GM10266 (cell line): ENCODE results near the gene SIDT2.
"Not testable (repeated sequence)": the region's sequence is repeated elsewhere in the genome, so short reads cannot be mapped to it uniquely, and the experiment has no call there.

Source experiments
- DNase-seq: peaks from one replicate; pipeline ENCODE4 v3.0.0; 2012; ENCODE audit errors: extremely low spot score
- TF ChIP-seq, protein P1 (sequence below): IDR thresholded peaks from 2 replicates; pipeline ENCODE4 v1.5.1; 2012; ENCODE audit warnings: mild to moderate bottlenecking, low read depth; ENCODE audit not compliant: control insufficient read depth, insufficient read depth; ENCODE audit errors: missing control alignments

SIDT2 gene

GRCh38 chr11:117201658-117202305 is 23.2 kb downstream of the SIDT2 start:
- DNase-seq = no peak
- TF ChIP-seq, protein P1, sequence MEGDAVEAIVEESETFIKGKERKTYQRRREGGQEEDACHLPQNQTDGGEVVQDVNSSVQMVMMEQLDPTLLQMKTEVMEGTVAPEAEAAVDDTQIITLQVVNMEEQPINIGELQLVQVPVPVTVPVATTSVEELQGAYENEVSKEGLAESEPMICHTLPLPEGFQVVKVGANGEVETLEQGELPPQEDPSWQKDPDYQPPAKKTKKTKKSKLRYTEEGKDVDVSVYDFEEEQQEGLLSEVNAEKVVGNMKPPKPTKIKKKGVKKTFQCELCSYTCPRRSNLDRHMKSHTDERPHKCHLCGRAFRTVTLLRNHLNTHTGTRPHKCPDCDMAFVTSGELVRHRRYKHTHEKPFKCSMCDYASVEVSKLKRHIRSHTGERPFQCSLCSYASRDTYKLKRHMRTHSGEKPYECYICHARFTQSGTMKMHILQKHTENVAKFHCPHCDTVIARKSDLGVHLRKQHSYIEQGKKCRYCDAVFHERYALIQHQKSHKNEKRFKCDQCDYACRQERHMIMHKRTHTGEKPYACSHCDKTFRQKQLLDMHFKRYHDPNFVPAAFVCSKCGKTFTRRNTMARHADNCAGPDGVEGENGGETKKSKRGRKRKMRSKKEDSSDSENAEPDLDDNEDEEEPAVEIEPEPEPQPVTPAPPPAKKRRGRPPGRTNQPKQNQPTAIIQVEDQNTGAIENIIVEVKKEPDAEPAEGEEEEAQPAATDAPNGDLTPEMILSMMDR = no peak

GRCh38 chr11:117202386-117203068 is 24.0 kb downstream of the SIDT2 start:
- DNase-seq = no peak
- TF ChIP-seq, protein P1 = no peak

DNA sequence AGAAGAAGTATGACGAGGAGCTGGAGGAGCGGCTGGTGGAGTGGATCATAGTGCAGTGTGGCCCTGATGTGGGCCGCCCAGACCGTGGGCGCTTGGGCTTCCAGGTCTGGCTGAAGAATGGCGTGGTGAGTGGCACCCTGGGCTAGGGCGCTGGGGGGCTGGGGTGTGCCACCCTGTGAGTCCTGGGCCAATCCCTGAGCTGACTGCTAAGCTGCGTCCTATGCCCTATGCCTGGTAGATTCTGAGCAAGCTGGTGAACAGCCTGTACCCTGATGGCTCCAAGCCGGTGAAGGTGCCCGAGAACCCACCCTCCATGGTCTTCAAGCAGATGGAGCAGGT is 24.5 kb downstream of the SIDT2 start:
- no peak for DNase-seq
- TF ChIP-seq, protein P1 = no peak

DNA sequence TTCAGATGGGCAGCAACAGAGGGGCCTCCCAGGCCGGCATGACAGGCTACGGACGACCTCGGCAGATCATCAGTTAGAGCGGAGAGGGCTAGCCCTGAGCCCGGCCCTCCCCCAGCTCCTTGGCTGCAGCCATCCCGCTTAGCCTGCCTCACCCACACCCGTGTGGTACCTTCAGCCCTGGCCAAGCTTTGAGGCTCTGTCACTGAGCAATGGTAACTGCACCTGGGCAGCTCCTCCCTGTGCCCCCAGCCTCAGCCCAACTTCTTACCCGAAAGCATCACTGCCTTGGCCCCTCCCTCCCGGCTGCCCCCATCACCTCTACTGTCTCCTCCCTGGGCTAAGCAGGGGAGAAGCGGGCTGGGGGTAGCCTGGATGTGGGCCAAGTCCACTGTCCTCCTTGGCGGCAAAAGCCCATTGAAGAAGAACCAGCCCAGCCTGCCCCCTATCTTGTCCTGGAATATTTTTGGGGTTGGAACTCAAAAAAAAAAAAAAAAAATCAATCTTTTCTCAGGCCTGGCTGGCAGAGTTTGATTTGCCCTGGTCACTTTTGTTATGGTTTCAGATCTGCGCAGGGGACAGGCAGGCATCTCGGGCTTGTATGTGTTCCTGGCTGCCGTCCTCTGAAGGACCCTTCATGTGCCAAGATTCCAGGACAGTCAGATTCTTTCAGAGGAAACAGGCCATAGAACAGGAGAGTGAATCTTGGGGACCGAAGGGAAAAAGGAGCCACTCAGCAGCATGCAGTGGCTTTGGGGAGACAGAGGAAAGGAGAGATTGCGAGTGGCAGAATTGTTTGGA is 25.9 kb downstream of the SIDT2 start:
- no peak for DNase-seq
- TF ChIP-seq, protein P1 = no peak

DNA sequence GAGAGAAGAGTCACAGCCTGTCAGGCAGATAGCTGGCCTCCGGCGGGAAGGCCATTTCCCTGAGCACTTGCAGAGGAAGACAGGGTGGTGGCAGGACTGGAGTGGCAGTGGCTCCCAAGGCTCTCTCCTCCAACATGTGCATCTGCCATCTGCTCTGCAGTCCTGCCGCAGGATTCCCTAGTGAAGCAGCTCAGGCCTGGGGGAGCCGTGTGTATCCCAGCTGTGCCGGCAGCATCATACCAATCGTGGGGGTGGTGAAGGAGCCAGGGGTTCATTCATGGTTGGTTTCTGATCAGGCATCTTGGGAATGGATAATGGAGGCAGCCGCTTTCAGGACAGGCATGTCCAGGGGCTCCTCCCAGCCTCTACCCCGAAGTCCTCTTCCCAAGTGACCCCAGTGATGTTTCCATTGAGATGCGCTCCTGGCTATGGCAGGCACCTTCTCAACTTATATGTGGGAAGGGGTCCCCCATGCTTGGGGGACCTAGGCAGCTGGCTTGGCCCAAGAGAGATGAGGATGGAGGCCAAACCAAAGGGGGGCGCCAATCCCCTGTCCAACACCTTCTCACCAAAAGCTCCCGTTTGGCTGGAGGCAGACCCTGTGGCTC is 26.8 kb downstream of the SIDT2 start:
- TF ChIP-seq, protein P1 = no peak
- DNase-seq = no peak

DNA sequence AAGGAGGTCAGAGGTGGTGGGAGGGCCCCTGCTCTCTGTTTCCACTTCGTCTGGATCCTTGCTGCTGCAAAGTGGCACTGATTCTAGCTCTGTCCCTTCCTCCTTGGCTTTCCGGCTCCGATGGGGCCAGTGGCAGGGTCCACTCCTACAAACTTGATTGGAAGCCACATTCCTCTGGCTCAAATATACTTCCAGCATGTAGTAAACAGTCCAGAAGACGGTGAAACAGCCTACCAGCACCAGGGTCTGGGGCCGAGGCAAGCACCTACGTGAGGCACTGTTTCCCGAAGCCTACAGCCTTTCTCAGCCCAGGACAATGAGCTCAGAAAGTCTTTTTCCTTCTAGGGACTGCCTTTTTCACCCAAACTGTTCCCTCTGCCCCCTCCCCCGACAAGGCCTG is 27.6 kb downstream of the SIDT2 start:
- not testable (repeated sequence) for DNase-seq

DNA sequence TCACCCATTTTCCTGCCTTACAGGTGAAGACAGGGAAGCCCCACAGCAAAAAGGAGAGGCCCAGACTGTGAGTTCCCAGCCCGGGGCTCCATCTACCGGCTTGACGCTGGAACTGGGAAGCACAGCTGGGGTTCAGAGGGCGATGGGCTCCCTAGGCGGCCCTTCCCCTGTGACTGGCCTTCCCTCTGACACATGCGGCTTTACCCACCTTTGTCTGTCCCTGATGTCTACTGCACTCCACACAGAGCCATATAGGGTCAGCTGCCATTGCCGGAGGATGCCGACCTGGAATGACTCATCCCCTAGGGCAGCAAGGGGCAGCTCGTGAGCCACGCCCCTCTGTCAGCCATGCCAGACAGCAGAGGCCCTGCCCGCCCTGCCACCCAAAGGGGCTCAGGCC is 28.3 kb downstream of the SIDT2 start:
- not testable (repeated sequence) for DNase-seq

DNA sequence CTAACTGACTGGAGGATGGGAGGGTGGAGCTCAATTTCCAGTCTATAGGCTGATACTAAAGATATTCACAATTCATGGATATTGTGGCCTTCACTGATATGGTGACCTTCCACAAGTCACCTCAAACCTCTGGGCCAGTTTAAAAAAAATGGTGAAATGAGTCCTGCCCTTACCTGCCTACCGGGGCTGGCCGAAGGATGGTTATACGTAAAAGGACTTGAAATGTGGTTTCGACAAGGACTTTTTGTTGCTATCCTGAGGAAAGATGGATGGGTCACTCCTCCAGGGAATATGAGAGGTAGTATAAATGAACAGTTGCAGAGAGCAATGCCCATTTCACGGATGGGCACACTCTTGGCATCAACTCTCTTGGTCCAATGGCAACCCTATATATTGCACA is 28.9 kb downstream of the SIDT2 start:
- DNase-seq = not testable (repeated sequence)

DNA sequence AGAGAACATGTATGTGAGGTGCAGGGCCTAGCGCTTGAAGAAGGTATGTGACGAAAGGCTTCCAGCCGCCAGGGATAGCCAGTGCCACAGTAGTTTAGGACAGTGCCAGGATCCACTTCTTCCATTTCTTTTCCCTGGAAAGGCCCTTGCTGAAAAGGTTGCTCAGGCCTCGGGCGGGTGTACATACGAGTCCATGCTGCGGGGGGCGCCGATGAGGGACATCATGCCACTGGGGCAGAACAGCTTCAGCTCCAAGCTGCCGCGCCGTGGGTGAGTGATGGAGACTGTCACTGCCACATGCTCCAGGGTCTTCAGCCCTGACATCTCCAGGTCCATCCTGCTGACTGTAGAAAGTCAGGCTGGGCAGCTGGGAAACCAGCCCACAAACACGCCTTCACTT is 30.2 kb downstream of the SIDT2 start:
- DNase-seq = not testable (repeated sequence)

GRCh38 chr11:117209351-117210125 is 31.0 kb downstream of the SIDT2 start:
- not testable (repeated sequence) for DNase-seq
